CD4-positive, alpha-beta memory T cell (primary cell): Measurements from ENCODE around the gene PAXX. TPM values are rescaled to one million over a fixed set of nuclear protein-coding genes. Genes with fewer than 3 reads are reported as not detected.

Experiments
- CTCF ChIA-PET: fragments of 350-600 bp; sonication (Branson Sonifier 250); formaldehyde crosslinking; loops from one replicate; lab custom pipeline; 2021; ENCODE audit warnings: inconsistent platforms; ENCODE audit not compliant: partially characterized antibody; lab: Charles Lee
- POLR2A ChIA-PET: fragments of 350-600 bp; sonication (Branson Sonifier 250); formaldehyde crosslinking; loops from one replicate; lab custom pipeline; 2021; ENCODE audit not compliant: partially characterized antibody; lab: Charles Lee
- DNase-seq, 5 donors: peaks; one replicate each; pipeline versions ENCODE4 v3.0.0 to v3.0.0-alpha.2; 2020 to 2022; ENCODE audit warnings: mixed read lengths in 1 of 5
- H3K27ac ChIP-seq: one replicate; pipeline ENCODE4 v1.7.0; 2013; ENCODE audit warnings: low read depth, low read length
- H3K27me3 ChIP-seq: 2 replicates; pipeline ENCODE4 v1.7.0; 2013; ENCODE audit warnings: mild to moderate bottlenecking, low read length, moderate library complexity; ENCODE audit not compliant: insufficient read depth
- H3K36me3 ChIP-seq: 2 replicates; pipeline ENCODE4 v1.7.0; 2013; ENCODE audit warnings: mild to moderate bottlenecking, low read length, moderate library complexity; ENCODE audit not compliant: insufficient read depth
- H3K4me1 ChIP-seq: 2 replicates; pipeline ENCODE4 v1.7.0; 2013; ENCODE audit warnings: mild to moderate bottlenecking, low read length, moderate library complexity; ENCODE audit not compliant: insufficient read depth
- H3K4me3 ChIP-seq, 2 donors: one replicate each; pipeline ENCODE4 v1.7.0; 2013; ENCODE audit warnings: low read length in 2 of 2, mild to moderate bottlenecking in 1 of 2
- H3K9me3 ChIP-seq, 2 donors: one replicate each; pipeline ENCODE4 v1.7.0; 2013; ENCODE audit warnings: low read length in 2 of 2, control low read depth in 1 of 2; ENCODE audit not compliant: control insufficient read depth in 1 of 2
- H3K27ac Mint-ChIP-seq, 7 donors: one replicate each; pipeline ENCODE4 v1.8.0; 2020 to 2021; ENCODE audit warnings: mixed read lengths in 7 of 7, mild to moderate bottlenecking in 6 of 7, inconsistent platforms in 3 of 7, moderate library complexity in 3 of 7
- H3K27me3 Mint-ChIP-seq, 2 donors: one replicate each; pipeline ENCODE4 v1.8.0; 2020 to 2021; ENCODE audit warnings: mixed read lengths in 2 of 2
- H3K36me3 Mint-ChIP-seq, 2 donors: one replicate each; pipeline ENCODE4 v1.8.0; 2020 to 2021; ENCODE audit warnings: mixed read lengths in 2 of 2, inconsistent platforms in 1 of 2, mild to moderate bottlenecking in 1 of 2
- H3K4me1 Mint-ChIP-seq, 4 donors: one replicate each; pipeline ENCODE4 v1.8.0; 2020 to 2021; ENCODE audit warnings: mixed read lengths in 4 of 4, mild to moderate bottlenecking in 1 of 4
- H3K4me3 Mint-ChIP-seq, 8 donors: one replicate each; pipeline ENCODE4 v1.8.0; 2020 to 2021; ENCODE audit warnings: mixed read lengths in 8 of 8, mild to moderate bottlenecking in 7 of 8, moderate library complexity in 6 of 8, inconsistent platforms in 3 of 8
- H3K9me3 Mint-ChIP-seq, 8 donors: one replicate each; pipeline ENCODE4 v1.8.0; 2020 to 2021; ENCODE audit warnings: mixed read lengths in 8 of 8, mild to moderate bottlenecking in 5 of 8, inconsistent platforms in 3 of 8, moderate library complexity in 1 of 8
- intact Hi-C: fragments of 100-400 bp; cut with micrococcal nuclease; formaldehyde crosslinking; loops from one replicate; pipeline ENCODE4 v1.15.1; 2023
- polyA plus RNA-seq, 2 donors: library from polyadenylated mRNA; unstranded; fragments of 300-500 nt; fragmentation: Illumina TruSeq; gene quantifications; one replicate each; pipeline ENCODE4 v1.2.3, GENCODE V29; 2021
- total RNA-seq, 2 experiments: library from RNA; stranded (reverse); gene quantifications; one replicate each; pipeline ENCODE4 v1.2.3, GENCODE V29; 2021

Gene PAXX
- total and polyA plus RNA-seq, 4 experiments from 2014 or later, result 76.0 to 103 (median 97.5) TPM

- no peaks in the 10 kb centered on the region for H3K4me1 ChIP-seq
- Mint-ChIP-seq H3K9me3 (no peaks in the 10 kb centered on the region), H3K27ac (no peak overlapping the region), H3K4me1 (no peaks in the 10 kb centered on the region), H3K27me3 (no peaks in the 10 kb centered on the region), H3K36me3 (peaks cover 0 to 12% of the 10 kb centered on the region in 2 donors), H3K4me3 (no peak overlapping the region)
- no peak overlapping the region for H3K27ac ChIP-seq
- no peaks in the 10 kb centered on the region for H3K27me3 ChIP-seq
- no peak overlapping the region for H3K4me3 ChIP-seq
- peaks cover 8% of the 10 kb centered on the region for H3K36me3 ChIP-seq
- no peak for DNase-seq
- intact Hi-C loops, result no loop called here
- H3K9me3 ChIP-seq, result no peaks in the 10 kb centered on the region
- POLR2A ChIA-PET, result no interaction called here
- CTCF ChIA-PET, result interaction anchor here (3.2 kb wide), 1 partner anchor 15 kb away, joined by 9 read pairs; the partner anchor contains the start of gene ABCA2
Observed at GRCh38 chr9:137013571-137013940, 21.3 kb downstream of the PAXX start.

- H3K4me3 Mint-ChIP-seq, result no peak overlapping the region
- peaks cover 0 to 13% of the 10 kb centered on the region in 2 donors for H3K36me3 Mint-ChIP-seq
- no peaks in the 10 kb centered on the region for H3K9me3 ChIP-seq
- no peaks in the 10 kb centered on the region for H3K27me3 Mint-ChIP-seq
- H3K9me3 Mint-ChIP-seq, result no peaks in the 10 kb centered on the region
- H3K4me3 ChIP-seq, result no peak overlapping the region
- no peaks in the 10 kb centered on the region for H3K4me1 ChIP-seq
- no peak for DNase-seq
- ChIA-PET CTCF (interaction anchor here (3.2 kb wide), 1 partner anchor 15 kb away, joined by 9 read pairs; the partner anchor contains the start of gene ABCA2), POLR2A (interaction anchor here (0.9 kb wide), 1 partner anchor 11 kb away, joined by 3 read pairs; no protein-coding TSS in a partner anchor)
- H3K27ac Mint-ChIP-seq, result no peak overlapping the region
- no peak overlapping the region for H3K27ac ChIP-seq
- intact Hi-C loops, result no loop called here
- H3K4me1 Mint-ChIP-seq, result no peaks in the 10 kb centered on the region
- no peaks in the 10 kb centered on the region for H3K27me3 ChIP-seq
- peaks cover 8% of the 10 kb centered on the region for H3K36me3 ChIP-seq
Observed at GRCh38 chr9:137014166-137014565, 21.9 kb downstream of the PAXX start.

- ChIA-PET POLR2A (interaction anchor here (0.9 kb wide), 1 partner anchor 10 kb away, joined by 3 read pairs; no protein-coding TSS in a partner anchor), CTCF (interaction anchor here (3.2 kb wide), 1 partner anchor 14 kb away, joined by 9 read pairs; the partner anchor contains the start of gene ABCA2)
- Histone ChIP-seq H3K4me1 (no peaks in the 10 kb centered on the region), H3K27ac (no peak overlapping the region), H3K27me3 (no peaks in the 10 kb centered on the region), H3K9me3 (no peaks in the 10 kb centered on the region), H3K36me3 (peaks cover 8% of the 10 kb centered on the region), H3K4me3 (no peak overlapping the region)
- H3K27ac Mint-ChIP-seq, result no peak overlapping the region
- H3K27me3 Mint-ChIP-seq, result no peaks in the 10 kb centered on the region
- H3K4me1 Mint-ChIP-seq, result no peaks in the 10 kb centered on the region
- intact Hi-C loops, result no loop called here
- no peak overlapping the region for H3K4me3 Mint-ChIP-seq
- DNase-seq, result no peak
- peaks cover 0 to 18% of the 10 kb centered on the region in 2 donors for H3K36me3 Mint-ChIP-seq
- no peaks in the 10 kb centered on the region for H3K9me3 Mint-ChIP-seq
Observed at GRCh38 chr9:137014776-137015539, 22.7 kb downstream of the PAXX start.

GRCh38 chr9:137015540-137015930, 23.3 kb downstream of the PAXX start:
- no peak overlapping the region for H3K4me3 Mint-ChIP-seq
- Histone ChIP-seq H3K9me3 (no peaks in the 10 kb centered on the region), H3K36me3 (peaks cover 8% of the 10 kb centered on the region), H3K27me3 (no peaks in the 10 kb centered on the region), H3K4me3 (no peak overlapping the region), H3K4me1 (no peaks in the 10 kb centered on the region), H3K27ac (no peak overlapping the region)
- no peak for DNase-seq
- ChIA-PET POLR2A (no interaction called here), CTCF (interaction anchor here (3.2 kb wide), 1 partner anchor 13 kb away, joined by 9 read pairs; the partner anchor contains the start of gene ABCA2)
- H3K27me3 Mint-ChIP-seq, result no peaks in the 10 kb centered on the region
- no peaks in the 10 kb centered on the region for H3K9me3 Mint-ChIP-seq
- intact Hi-C loops, result no loop called here
- H3K27ac Mint-ChIP-seq, result no peak overlapping the region
- no peaks in the 10 kb centered on the region for H3K4me1 Mint-ChIP-seq
- H3K36me3 Mint-ChIP-seq, result peaks cover 0 to 18% of the 10 kb centered on the region in 2 donors

- DNase-seq, result no peak
- ChIA-PET POLR2A (no interaction called here), CTCF (interaction anchor here (3.2 kb wide), 1 partner anchor 13 kb away, joined by 9 read pairs; the partner anchor contains the start of gene ABCA2)
- Mint-ChIP-seq H3K4me1 (no peaks in the 10 kb centered on the region), H3K36me3 (peaks cover 0 to 18% of the 10 kb centered on the region in 2 donors), H3K27me3 (no peaks in the 10 kb centered on the region), H3K9me3 (no peaks in the 10 kb centered on the region), H3K4me3 (no peak overlapping the region), H3K27ac (no peak overlapping the region)
- intact Hi-C loops, result no loop called here
- H3K27me3 ChIP-seq, result no peaks in the 10 kb centered on the region
- H3K4me3 ChIP-seq, result no peak overlapping the region
- no peaks in the 10 kb centered on the region for H3K4me1 ChIP-seq
- H3K9me3 ChIP-seq, result no peaks in the 10 kb centered on the region
- H3K36me3 ChIP-seq, result peaks cover 8% of the 10 kb centered on the region
- no peak overlapping the region for H3K27ac ChIP-seq
Observed at GRCh38 chr9:137015976-137016375, 23.8 kb downstream of the PAXX start.

- Histone ChIP-seq H3K27me3 (no peaks in the 10 kb centered on the region), H3K9me3 (no peaks in the 10 kb centered on the region), H3K4me1 (no peaks in the 10 kb centered on the region), H3K4me3 (no peak overlapping the region), H3K36me3 (peaks cover 8% of the 10 kb centered on the region), H3K27ac (no peak overlapping the region)
- POLR2A ChIA-PET, result no interaction called here
- H3K36me3 Mint-ChIP-seq, result peaks cover 0 to 16% of the 10 kb centered on the region in 2 donors
- H3K4me3 Mint-ChIP-seq, result no peak overlapping the region
- intact Hi-C loops, result no loop called here
- CTCF ChIA-PET, result interaction anchor here (1.5 to 3.2 kb wide), 2 partner anchors 12 to 15 kb away, joined by 3 to 9 read pairs; partner anchors contain the start of gene ABCA2
- no peaks in the 10 kb centered on the region for H3K9me3 Mint-ChIP-seq
- DNase-seq, result no peak
- H3K27ac Mint-ChIP-seq, result no peak overlapping the region
- no peaks in the 10 kb centered on the region for H3K27me3 Mint-ChIP-seq
- H3K4me1 Mint-ChIP-seq, result no peaks in the 10 kb centered on the region
Observed at GRCh38 chr9:137016436-137016835, 24.2 kb downstream of the PAXX start.

- H3K4me3 Mint-ChIP-seq, result no peak overlapping the region
- intact Hi-C loops, result no loop called here
- no peaks in the 10 kb centered on the region for H3K9me3 ChIP-seq
- peaks cover 0 to 3% (median 0%) of the 10 kb centered on the region in 8 donors for H3K9me3 Mint-ChIP-seq
- H3K36me3 ChIP-seq, result peaks cover 8% of the 10 kb centered on the region
- CTCF ChIA-PET, result interaction anchor here (1.5 kb wide), 1 partner anchor 16 kb away, joined by 3 read pairs; no protein-coding TSS in a partner anchor
- DNase-seq, result no peak
- H3K27me3 Mint-ChIP-seq, result no peaks in the 10 kb centered on the region
- H3K4me3 ChIP-seq, result no peak overlapping the region
- H3K27ac Mint-ChIP-seq, result peak overlapping the region in 1 of 7 donors; percentile 40
- no peak overlapping the region for H3K27ac ChIP-seq
- peaks cover under 1 to 3% (median 2%) of the 10 kb centered on the region in 4 donors for H3K4me1 Mint-ChIP-seq
- no peaks in the 10 kb centered on the region for H3K4me1 ChIP-seq
- peaks cover 3 to 16% of the 10 kb centered on the region in 2 donors for H3K36me3 Mint-ChIP-seq
- no peaks in the 10 kb centered on the region for H3K27me3 ChIP-seq
- POLR2A ChIA-PET, result interaction anchor here (0.8 kb wide), 1 partner anchor 23 kb away, joined by 4 read pairs; no protein-coding TSS in a partner anchor
Observed at GRCh38 chr9:137017071-137017470, 24.8 kb downstream of the PAXX start.
